Measurements from ENCODE around the gene GAGE12F.
"Not testable (repeated sequence)": the region's sequence is repeated elsewhere in the genome, so short reads cannot be mapped to it uniquely, and the experiment has no call there.

DNA sequence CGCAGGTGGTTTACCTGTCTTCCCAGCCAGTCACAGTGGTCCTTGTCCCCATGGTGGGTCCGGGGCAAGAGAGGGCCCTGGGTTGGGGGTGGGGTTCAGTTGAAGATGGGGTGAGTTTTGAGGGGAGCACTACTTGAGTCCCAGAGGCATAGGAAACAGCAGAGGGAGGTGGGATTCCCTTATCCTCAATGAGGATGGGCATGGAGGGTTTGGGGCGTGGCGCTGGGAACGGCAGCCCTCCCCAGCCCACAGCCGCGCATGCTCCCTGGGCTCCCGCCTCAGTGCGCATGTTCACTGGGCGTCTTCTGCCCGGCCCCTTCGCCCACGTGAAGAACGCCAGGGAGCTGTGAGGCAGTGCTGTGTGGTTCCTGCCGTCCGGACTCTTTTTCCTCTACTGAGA, 9.7 kb upstream of the GAGE12F start, which contains the start of gene GAGE12E:
- not testable (repeated sequence) for TF ChIP-seq CTCF (IDR thresholded peaks at IDR 0.05); CHD4 (IDR thresholded peaks at IDR 0.05; ENCODE audit: borderline replicate concordance); MAFK (IDR thresholded peaks at IDR 0.05; ENCODE audit: partially characterized antibody); HDAC2 (IDR thresholded peaks at IDR 0.05); JUN (IDR thresholded peaks at IDR 0.05); BCL3 (IDR thresholded peaks at IDR 0.05); TP53 (CRISPR knock-in tag; IDR thresholded peaks at IDR 0.05); PBX3 (IDR thresholded peaks at IDR 0.05); RCOR1 (IDR thresholded peaks at IDR 0.05; ENCODE audit: low read depth, low read length)
- TF ChIP-seq, protein P1, sequence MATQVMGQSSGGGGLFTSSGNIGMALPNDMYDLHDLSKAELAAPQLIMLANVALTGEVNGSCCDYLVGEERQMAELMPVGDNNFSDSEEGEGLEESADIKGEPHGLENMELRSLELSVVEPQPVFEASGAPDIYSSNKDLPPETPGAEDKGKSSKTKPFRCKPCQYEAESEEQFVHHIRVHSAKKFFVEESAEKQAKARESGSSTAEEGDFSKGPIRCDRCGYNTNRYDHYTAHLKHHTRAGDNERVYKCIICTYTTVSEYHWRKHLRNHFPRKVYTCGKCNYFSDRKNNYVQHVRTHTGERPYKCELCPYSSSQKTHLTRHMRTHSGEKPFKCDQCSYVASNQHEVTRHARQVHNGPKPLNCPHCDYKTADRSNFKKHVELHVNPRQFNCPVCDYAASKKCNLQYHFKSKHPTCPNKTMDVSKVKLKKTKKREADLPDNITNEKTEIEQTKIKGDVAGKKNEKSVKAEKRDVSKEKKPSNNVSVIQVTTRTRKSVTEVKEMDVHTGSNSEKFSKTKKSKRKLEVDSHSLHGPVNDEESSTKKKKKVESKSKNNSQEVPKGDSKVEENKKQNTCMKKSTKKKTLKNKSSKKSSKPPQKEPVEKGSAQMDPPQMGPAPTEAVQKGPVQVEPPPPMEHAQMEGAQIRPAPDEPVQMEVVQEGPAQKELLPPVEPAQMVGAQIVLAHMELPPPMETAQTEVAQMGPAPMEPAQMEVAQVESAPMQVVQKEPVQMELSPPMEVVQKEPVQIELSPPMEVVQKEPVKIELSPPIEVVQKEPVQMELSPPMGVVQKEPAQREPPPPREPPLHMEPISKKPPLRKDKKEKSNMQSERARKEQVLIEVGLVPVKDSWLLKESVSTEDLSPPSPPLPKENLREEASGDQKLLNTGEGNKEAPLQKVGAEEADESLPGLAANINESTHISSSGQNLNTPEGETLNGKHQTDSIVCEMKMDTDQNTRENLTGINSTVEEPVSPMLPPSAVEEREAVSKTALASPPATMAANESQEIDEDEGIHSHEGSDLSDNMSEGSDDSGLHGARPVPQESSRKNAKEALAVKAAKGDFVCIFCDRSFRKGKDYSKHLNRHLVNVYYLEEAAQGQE (IDR thresholded peaks at IDR 0.05) = not testable (repeated sequence)
- TF ChIP-seq, protein P2, sequence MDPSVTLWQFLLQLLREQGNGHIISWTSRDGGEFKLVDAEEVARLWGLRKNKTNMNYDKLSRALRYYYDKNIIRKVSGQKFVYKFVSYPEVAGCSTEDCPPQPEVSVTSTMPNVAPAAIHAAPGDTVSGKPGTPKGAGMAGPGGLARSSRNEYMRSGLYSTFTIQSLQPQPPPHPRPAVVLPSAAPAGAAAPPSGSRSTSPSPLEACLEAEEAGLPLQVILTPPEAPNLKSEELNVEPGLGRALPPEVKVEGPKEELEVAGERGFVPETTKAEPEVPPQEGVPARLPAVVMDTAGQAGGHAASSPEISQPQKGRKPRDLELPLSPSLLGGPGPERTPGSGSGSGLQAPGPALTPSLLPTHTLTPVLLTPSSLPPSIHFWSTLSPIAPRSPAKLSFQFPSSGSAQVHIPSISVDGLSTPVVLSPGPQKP (IDR thresholded peaks at IDR 0.05; ENCODE audit: low read depth, low read length) = not testable (repeated sequence)

All from A549 (cell line).